Measurements from ENCODE around the gene HCST. TPM values are rescaled to one million over a fixed set of nuclear protein-coding genes. Genes with fewer than 3 reads are reported as not detected.

Gene HCST
- total and polyA plus RNA-seq, 2 of the 13 experiments (the other 11 are each of a cell fraction or from before 2014, with no cell fraction given): 0.24 to 1.2 TPM

DNA sequence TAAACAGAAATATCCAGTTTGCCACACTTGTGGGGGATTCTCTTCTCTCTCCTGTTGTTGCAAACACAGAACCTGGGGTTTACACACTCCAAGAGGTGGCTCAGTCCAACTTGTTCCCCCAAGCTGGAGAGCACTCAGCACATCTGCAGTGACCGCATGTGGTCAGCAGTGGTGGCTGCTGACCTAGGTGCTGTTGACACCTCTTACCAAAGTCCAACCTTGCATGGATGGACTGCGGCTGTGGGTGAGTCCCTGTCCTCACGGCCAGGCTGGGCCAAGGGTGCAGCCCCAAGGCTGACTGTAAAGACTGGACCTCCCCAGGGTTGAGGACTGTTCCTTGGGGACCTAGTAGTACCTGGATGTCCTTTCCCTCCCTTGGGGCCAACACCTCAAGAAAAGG, 39.9 kb downstream of the HCST start (continued):
- TF ChIP-seq, protein P1, sequence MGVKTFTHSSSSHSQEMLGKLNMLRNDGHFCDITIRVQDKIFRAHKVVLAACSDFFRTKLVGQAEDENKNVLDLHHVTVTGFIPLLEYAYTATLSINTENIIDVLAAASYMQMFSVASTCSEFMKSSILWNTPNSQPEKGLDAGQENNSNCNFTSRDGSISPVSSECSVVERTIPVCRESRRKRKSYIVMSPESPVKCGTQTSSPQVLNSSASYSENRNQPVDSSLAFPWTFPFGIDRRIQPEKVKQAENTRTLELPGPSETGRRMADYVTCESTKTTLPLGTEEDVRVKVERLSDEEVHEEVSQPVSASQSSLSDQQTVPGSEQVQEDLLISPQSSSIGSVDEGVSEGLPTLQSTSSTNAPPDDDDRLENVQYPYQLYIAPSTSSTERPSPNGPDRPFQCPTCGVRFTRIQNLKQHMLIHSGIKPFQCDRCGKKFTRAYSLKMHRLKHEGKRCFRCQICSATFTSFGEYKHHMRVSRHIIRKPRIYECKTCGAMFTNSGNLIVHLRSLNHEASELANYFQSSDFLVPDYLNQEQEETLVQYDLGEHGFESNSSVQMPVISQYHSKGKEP (CRISPR knock-in tag; IDR thresholded peaks at IDR 0.05): no peak
- TF ChIP-seq ZNF121 (CRISPR knock-in tag; IDR thresholded peaks at IDR 0.05) (no peak), TBX3 (IDR thresholded peaks at IDR 0.05; ENCODE audit: borderline replicate concordance) (peak; percentile 17; the same call in 1 of the 2 replicates), ZNF256 (CRISPR knock-in tag; conservative IDR thresholded peaks at IDR 0.05) (no peak), IKZF4 (CRISPR knock-in tag; IDR thresholded peaks at IDR 0.05; ENCODE audit: borderline replicate concordance, low read depth, not compliant biosample characterization) (no peak), NR2F6 (IDR thresholded peaks at IDR 0.05) (no peak), NR2F6 (CRISPR knock-in tag; IDR thresholded peaks at IDR 0.05) (peak; percentile 39; the same call in 1 of the 2 replicates), ZNF335 (CRISPR knock-in tag; IDR thresholded peaks at IDR 0.05) (no peak), TEAD2 (CRISPR knock-in tag; IDR thresholded peaks at IDR 0.05) (no peak), ETV6 (CRISPR knock-in tag; conservative IDR thresholded peaks at IDR 0.05) (no peak), ZNF317 (CRISPR knock-in tag; IDR thresholded peaks at IDR 0.05) (peak; percentile 29; the same call in 1 of the 2 replicates), XRCC5 (optimal IDR thresholded peaks at IDR 0.05; ENCODE audit: low read length) (no peak), FOXA3 (CRISPR knock-in tag; IDR thresholded peaks at IDR 0.05) (peak; percentile 73), PITX1 (CRISPR knock-in tag; IDR thresholded peaks at IDR 0.05) (0 out of 2 replicates have a peak, but pooled peaks have one; percentile 31), CAMTA2 (CRISPR knock-in tag; IDR thresholded peaks at IDR 0.05; ENCODE audit: borderline replicate concordance) (no peak), POGZ (CRISPR knock-in tag; IDR thresholded peaks at IDR 0.05) (0 out of 2 replicates have a peak, but pooled peaks have one; percentile 20), ZNF205 (CRISPR knock-in tag; IDR thresholded peaks at IDR 0.05) (no peak), CREB1 (IDR thresholded peaks at IDR 0.05) (no peak), CREB1 (CRISPR knock-in tag; IDR thresholded peaks at IDR 0.05) (no peak), HNRNPL (IDR thresholded peaks at IDR 0.05; ENCODE audit: low read depth, low read length) (no peak), HIVEP1 (CRISPR knock-in tag; IDR thresholded peaks at IDR 0.05) (no peak), ZNF879 (CRISPR knock-in tag; IDR thresholded peaks at IDR 0.05) (no peak), NR3C1 (CRISPR knock-in tag; IDR thresholded peaks at IDR 0.05) (no peak), MATR3 (CRISPR knock-in tag; IDR thresholded peaks at IDR 0.05) (no peak), TCF7L2 (IDR thresholded peaks at IDR 0.05; ENCODE audit: low read depth, low read length) (no peak)
- TF ChIP-seq, protein P2, sequence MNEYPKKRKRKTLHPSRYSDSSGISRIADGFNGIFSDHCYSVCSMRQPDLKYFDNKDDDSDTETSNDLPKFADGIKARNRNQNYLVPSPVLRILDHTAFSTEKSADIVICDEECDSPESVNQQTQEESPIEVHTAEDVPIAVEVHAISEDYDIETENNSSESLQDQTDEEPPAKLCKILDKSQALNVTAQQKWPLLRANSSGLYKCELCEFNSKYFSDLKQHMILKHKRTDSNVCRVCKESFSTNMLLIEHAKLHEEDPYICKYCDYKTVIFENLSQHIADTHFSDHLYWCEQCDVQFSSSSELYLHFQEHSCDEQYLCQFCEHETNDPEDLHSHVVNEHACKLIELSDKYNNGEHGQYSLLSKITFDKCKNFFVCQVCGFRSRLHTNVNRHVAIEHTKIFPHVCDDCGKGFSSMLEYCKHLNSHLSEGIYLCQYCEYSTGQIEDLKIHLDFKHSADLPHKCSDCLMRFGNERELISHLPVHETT (CRISPR knock-in tag; conservative IDR thresholded peaks at IDR 0.05): no peak
- TF ChIP-seq, protein P3, sequence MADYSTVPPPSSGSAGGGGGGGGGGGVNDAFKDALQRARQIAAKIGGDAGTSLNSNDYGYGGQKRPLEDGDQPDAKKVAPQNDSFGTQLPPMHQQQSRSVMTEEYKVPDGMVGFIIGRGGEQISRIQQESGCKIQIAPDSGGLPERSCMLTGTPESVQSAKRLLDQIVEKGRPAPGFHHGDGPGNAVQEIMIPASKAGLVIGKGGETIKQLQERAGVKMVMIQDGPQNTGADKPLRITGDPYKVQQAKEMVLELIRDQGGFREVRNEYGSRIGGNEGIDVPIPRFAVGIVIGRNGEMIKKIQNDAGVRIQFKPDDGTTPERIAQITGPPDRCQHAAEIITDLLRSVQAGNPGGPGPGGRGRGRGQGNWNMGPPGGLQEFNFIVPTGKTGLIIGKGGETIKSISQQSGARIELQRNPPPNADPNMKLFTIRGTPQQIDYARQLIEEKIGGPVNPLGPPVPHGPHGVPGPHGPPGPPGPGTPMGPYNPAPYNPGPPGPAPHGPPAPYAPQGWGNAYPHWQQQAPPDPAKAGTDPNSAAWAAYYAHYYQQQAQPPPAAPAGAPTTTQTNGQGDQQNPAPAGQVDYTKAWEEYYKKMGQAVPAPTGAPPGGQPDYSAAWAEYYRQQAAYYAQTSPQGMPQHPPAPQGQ (CRISPR knock-in tag; IDR thresholded peaks at IDR 0.05; ENCODE audit: borderline replicate concordance): no peak
- TF ChIP-seq, protein P4, sequence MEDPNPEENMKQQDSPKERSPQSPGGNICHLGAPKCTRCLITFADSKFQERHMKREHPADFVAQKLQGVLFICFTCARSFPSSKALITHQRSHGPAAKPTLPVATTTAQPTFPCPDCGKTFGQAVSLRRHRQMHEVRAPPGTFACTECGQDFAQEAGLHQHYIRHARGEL (CRISPR knock-in tag; IDR thresholded peaks at IDR 0.05): no peak
- TF ChIP-seq, protein P5, sequence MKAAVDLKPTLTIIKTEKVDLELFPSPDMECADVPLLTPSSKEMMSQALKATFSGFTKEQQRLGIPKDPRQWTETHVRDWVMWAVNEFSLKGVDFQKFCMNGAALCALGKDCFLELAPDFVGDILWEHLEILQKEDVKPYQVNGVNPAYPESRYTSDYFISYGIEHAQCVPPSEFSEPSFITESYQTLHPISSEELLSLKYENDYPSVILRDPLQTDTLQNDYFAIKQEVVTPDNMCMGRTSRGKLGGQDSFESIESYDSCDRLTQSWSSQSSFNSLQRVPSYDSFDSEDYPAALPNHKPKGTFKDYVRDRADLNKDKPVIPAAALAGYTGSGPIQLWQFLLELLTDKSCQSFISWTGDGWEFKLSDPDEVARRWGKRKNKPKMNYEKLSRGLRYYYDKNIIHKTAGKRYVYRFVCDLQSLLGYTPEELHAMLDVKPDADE (CRISPR knock-in tag; IDR thresholded peaks at IDR 0.05): no peak
